ENCODE results near the gene TAS1R2. TPM values are rescaled to one million over a fixed set of nuclear protein-coding genes. Genes with fewer than 3 reads are reported as not detected.

Gene TAS1R2
- total RNA-seq, 3 donors from 2014 or later, result not detected

DNA sequence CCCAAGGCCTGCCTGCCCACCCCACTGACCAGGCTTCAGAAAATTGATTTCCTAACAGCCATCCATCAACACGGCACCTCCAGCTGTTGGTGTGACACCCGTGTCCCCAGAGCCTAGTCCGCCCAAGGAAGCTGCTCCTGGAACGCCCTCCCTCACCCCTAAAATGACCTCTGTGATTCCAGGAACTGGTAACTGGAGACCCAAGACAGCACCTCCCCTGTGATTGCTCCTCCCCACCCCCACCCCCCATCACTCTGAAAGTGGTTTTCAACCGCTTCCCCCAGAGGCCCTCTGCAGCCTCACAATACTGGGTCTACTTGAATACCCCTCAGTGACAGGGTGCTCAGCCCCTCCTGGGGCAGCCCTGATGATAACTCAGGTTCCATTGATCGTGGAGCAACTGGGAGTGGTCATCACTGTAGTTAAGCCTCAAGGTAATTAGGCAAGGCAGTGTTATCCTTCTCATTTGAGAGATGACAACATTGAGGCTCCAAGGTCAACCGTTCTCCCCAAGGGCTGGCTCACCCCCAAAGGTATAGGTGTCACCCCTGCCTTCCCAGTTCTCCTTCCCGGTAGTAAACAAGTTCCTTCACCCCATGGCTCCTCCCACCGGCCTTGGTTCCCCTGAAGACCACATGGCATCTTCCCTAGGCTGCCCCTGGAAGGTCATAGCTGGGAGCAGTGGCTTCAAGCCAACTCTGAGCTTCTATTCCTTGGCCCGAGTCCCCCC is 52.0 kb downstream of the TAS1R2 start:
- DNase-seq (no peak), ATAC-seq (no peak)
- Histone ChIP-seq H3K4me1 (ENCODE audit: low read depth) (no peaks in the 10 kb centered on the region), H3K9me3 (no peaks in the 10 kb centered on the region), H3K4me3 (no peak overlapping the region), H3K36me3 (ENCODE audit: low read depth) (no peaks in the 10 kb centered on the region)
- intact Hi-C loops (cut with DNase I, micrococcal nuclease), result no loop called here
- TF ChIP-seq CTCF (IDR thresholded peaks at IDR 0.05), result no peak

DNA sequence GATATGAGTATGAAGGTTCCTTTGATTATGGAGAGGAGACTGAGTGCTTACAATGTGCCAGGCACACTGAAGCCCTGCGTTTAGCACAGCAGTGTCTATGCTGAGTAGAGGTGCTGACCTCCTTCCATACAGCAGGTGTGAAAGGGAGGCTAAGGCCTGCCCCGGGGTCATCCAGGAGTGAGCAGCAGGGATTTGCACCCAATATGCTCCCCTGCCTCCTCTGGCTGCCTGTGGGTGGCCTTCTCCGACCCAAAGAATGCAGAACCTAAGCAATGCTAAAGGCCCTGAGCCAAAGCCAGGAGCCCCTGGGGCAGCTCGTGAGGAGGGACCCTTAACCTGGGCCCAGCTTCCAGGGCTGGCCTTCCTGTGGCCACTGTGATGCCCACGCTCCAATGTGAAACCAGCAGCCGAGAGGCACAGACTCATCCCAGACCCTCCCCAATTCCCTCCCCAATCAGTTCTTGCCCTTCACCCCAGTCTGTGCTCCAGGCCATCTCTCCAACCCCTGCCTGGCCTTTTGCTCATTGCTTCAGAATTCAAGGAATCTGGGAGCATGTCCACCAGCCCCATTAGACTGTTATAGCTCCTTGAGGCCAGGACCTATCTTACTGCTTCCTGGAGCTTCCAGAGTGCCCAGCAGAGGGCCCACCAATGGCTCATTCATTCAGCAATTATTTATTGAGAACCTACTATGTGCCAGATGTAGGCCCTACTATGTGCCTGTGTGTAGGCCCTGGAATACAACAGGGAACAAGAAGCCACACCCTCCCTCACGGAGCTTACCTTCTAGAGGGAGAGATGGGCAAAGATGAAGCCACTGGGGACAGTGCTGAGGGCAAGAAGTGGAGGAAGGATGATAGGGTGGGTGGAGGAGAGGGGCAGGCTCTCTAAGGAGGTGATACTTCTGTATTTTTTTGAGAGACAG is 53.3 kb downstream of the TAS1R2 start:
- no peaks in the 10 kb centered on the region for H3K36me3 ChIP-seq (ENCODE audit: low read depth)

DNA sequence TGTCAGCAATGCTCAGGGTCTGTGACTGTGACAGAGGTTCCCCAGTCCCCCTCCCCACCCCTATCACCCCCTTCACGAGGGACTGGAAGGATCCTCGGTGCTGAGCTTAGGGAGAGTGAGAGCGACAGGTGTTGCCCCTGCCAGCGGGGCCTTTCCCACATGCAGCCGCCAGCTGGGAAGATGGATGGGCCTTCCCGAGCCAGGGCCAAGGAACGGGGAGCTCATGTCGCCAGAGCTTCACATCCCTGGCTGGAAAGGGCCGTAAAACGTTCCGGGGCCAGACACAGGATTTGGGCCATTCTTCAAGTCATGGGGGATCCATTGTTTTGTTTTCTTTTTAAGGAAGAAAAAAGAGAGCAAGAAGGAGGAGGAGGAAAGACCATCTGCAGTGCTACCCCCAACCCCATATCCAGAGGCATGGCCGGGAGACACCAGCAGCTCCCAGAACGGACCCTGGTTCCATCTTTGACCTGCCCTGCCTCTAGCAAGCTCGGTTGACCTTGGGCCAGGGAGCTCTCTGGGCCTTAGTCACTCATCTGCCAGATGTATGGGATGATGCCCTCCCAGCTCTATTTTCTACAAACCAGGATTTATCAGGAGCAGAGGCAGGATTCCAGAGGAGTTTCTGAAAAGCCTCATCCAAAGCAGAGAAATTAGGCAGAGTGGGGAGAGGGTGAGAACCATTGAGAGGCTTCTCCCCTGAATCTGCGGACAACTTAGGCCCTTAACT is 54.1 kb downstream of the TAS1R2 start:
- Histone ChIP-seq H3K4me3 (no peak overlapping the region), H3K9me3 (no peaks in the 10 kb centered on the region), H3K36me3 (ENCODE audit: low read depth) (no peaks in the 10 kb centered on the region), H3K4me1 (ENCODE audit: low read depth) (no peaks in the 10 kb centered on the region)
- intact Hi-C loops (cut with DNase I, micrococcal nuclease), result no loop called here
- ATAC-seq (no peak), DNase-seq (no peak)
- no peak for TF ChIP-seq CTCF (IDR thresholded peaks at IDR 0.05)

More for the DNA sequence above, 53.3 kb downstream of the TAS1R2 start:
- no peak for ATAC-seq
- H3K9me3 ChIP-seq, result no peaks in the 10 kb centered on the region
- no peaks in the 10 kb centered on the region for H3K4me1 ChIP-seq (ENCODE audit: low read depth)
- no peak for DNase-seq
- TF ChIP-seq CTCF (IDR thresholded peaks at IDR 0.05), result no peak
- intact Hi-C loops (cut with DNase I, micrococcal nuclease), result no loop called here
- H3K4me3 ChIP-seq, result no peak overlapping the region

DNA sequence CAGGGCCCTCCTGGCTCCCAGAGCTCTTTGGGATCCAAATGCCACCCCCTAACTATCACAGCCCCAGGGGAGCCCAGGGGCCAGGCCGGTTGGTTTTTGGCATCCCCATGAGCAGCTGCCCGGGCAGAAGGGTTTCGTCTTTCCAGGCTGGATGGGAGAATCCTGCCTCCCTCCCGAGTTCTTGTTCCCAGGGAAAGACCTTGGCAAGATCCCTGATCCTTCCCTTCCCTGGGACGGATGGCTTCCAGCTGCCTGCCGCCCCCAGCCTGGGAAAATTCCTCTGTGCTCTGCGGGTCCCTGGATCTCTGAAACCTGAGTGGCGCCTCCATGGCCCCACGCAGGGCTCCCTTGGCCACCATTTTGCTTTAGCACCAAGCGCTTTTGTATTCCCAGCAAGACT is 55.6 kb downstream of the TAS1R2 start:
- no peaks in the 10 kb centered on the region for H3K4me1 ChIP-seq (ENCODE audit: low read depth)
- H3K36me3 ChIP-seq (ENCODE audit: low read depth), result no peaks in the 10 kb centered on the region
- ATAC-seq (no peak), DNase-seq (no peak)
- H3K4me3 ChIP-seq, result no peak overlapping the region
- intact Hi-C loops (cut with DNase I, micrococcal nuclease), result no loop called here
- no peak for TF ChIP-seq CTCF (IDR thresholded peaks at IDR 0.05)
- no peaks in the 10 kb centered on the region for H3K9me3 ChIP-seq

- no peak for TF ChIP-seq CTCF (IDR thresholded peaks at IDR 0.05)
- Histone ChIP-seq H3K9me3 (no peaks in the 10 kb centered on the region), H3K4me1 (ENCODE audit: low read depth) (no peaks in the 10 kb centered on the region), H3K4me3 (no peak overlapping the region), H3K36me3 (ENCODE audit: low read depth) (no peaks in the 10 kb centered on the region)
- ATAC-seq (no peak), DNase-seq (no peak)
- intact Hi-C loops (cut with DNase I, micrococcal nuclease), result no loop called here
Observed at GRCh38 chr1:18803151-18803791, 56.2 kb downstream of the TAS1R2 start.

All from mucosa of descending colon (tissue), 3 donors.